GM12878 (cell line): Measurements from ENCODE around the gene GSTM4. TPM values are rescaled to one million over a fixed set of nuclear protein-coding genes. Genes with fewer than 3 reads are reported as not detected.

Source experiments
- ATAC-seq: fragments of 200-7000 bp; cut with Tn5 transposase; 3 replicates; pipeline ENCODE4 v1.9.1; 2020; ENCODE audit warnings: mild to moderate bottlenecking, moderate library complexity
- BruUV-seq: library from RNA; stranded (reverse); fragments of 400-500 nt; replicated peaks from 2 replicates; lab custom pipeline; 2021; lab: Mats Ljungman, UMichigan
- CTCF ChIA-PET: fragments of 300-600 bp; sonication (Branson Sonifier 250); formaldehyde crosslinking; extraction: SDS; loops from one replicate; lab custom pipeline; 2021; ENCODE audit warnings: inconsistent platforms; lab: Yijun Ruan, JAX
- POLR2A ChIA-PET: fragments of 350-600 bp; formaldehyde crosslinking; extraction: SDS; loops from one replicate; lab custom pipeline; 2021; ENCODE audit warnings: inconsistent platforms; lab: Charles Lee
- RAD21 ChIA-PET: fragments of 300-600 bp; sonication (Branson Sonifier 250); formaldehyde crosslinking; loops from one replicate; lab custom pipeline; 2023; ENCODE audit warnings: antibody characterized with exemption; ENCODE audit not compliant: unreplicated experiment; lab: Charles Lee
- SMC1A ChIA-PET: fragments of 300-600 bp; sonication (Branson Sonifier 250); formaldehyde crosslinking; loops from one replicate; lab custom pipeline; 2023; ENCODE audit not compliant: unreplicated experiment, uncharacterized antibody; lab: Charles Lee
- DNase-seq: peaks from one replicate; pipeline ENCODE4 v3.0.0-alpha.2; 2011; ENCODE audit warnings: low read depth, low spot score
- FAIRE-seq: peaks from 3 replicates; lab custom pipeline; 2011; peaks lifted over from hg19 to GRCh38; lab: Jason Lieb, UNC
- H2AFZ ChIP-seq: 2 replicates; pipeline ENCODE4 v1.6.0; 2011; ENCODE audit warnings: low read depth, low read length, control low read depth; ENCODE audit not compliant: control insufficient read depth
- H3K27ac ChIP-seq: 2 replicates; pipeline ENCODE4 v1.5.1; 2011; ENCODE audit warnings: control low read depth; ENCODE audit not compliant: control insufficient read depth, insufficient read depth
- H3K27me3 ChIP-seq, 2 experiments: replicated peaks in 1 of 2; 2 replicates each; pipeline versions ENCODE4 v1.6.0 to v1.6.1; 2011; ENCODE audit warnings: low read length in 1 of 2; ENCODE audit not compliant: control insufficient read depth in 2 of 2, insufficient read depth in 2 of 2
- H3K36me3 ChIP-seq, 2 experiments: 2 replicates each; pipeline ENCODE4 v1.5.1; 2011; ENCODE audit warnings: low read length in 1 of 2; ENCODE audit not compliant: control insufficient read depth in 2 of 2, insufficient read depth in 2 of 2
- H3K4me1 ChIP-seq: 2 replicates; pipeline ENCODE4 v1.6.1; 2011; ENCODE audit warnings: mild to moderate bottlenecking, low read length, moderate library complexity, mixed read lengths; ENCODE audit not compliant: control insufficient read depth, insufficient read depth
- H3K4me2 ChIP-seq: 2 replicates; pipeline ENCODE4 v1.6.0; 2011; ENCODE audit warnings: control low read depth; ENCODE audit not compliant: control insufficient read depth, insufficient read depth
- H3K4me3 ChIP-seq: fragments of 200-600 bp; sonication (generic); 2 replicates; pipeline ENCODE4 v1.5.1; 2016
- H3K79me2 ChIP-seq: 2 replicates; pipeline ENCODE4 v1.6.0; 2011; ENCODE audit warnings: low read length; ENCODE audit not compliant: control insufficient read depth, insufficient read depth
- H3K9ac ChIP-seq: 2 replicates; pipeline ENCODE4 v1.8.0; 2011; ENCODE audit warnings: low read length, control low read depth, mixed read lengths; ENCODE audit not compliant: control insufficient read depth, insufficient read depth
- H3K9me3 ChIP-seq: replicated peaks from 3 replicates; pipeline ENCODE4 v1.5.1; 2011; ENCODE audit warnings: mild to moderate bottlenecking, low read length; ENCODE audit not compliant: control insufficient read depth, insufficient read depth
- H4K20me1 ChIP-seq: 2 replicates; pipeline ENCODE4 v1.6.0; 2011; ENCODE audit not compliant: control insufficient read depth, insufficient read depth
- CHD1 ChIP-seq: IDR thresholded peaks from 2 replicates; pipeline ENCODE4 v1.6.1; 2012; ENCODE audit warnings: low read depth, low read length, improper control_type of control experiment
- FOXK2 ChIP-seq: fragments of 450-650 bp; IDR thresholded peaks from 2 replicates; pipeline ENCODE4 v1.6.1; 2017; ENCODE audit warnings: mild to moderate bottlenecking, moderate library complexity
- NFYB ChIP-seq: IDR thresholded peaks from 2 replicates; pipeline ENCODE4 v1.6.1; 2011; ENCODE audit warnings: low read depth, mild to moderate bottlenecking, low read length, improper control_type of control experiment, moderate library complexity; ENCODE audit not compliant: insufficient read depth
- NR2F1 ChIP-seq: fragments of 450-650 bp; conservative IDR thresholded peaks from 2 replicates; pipeline ENCODE4 v1.6.1; 2017; ENCODE audit warnings: mild to moderate bottlenecking
- POLR2A ChIP-seq: IDR thresholded peaks from 2 replicates; pipeline ENCODE4 v1.6.1; 2011; ENCODE audit warnings: low read depth, mild to moderate bottlenecking, low read length
- RFX5 ChIP-seq: IDR thresholded peaks from 2 replicates; pipeline ENCODE4 v1.6.1; 2011; ENCODE audit warnings: low read depth, low read length, improper control_type of control experiment
- WGBS: methylation state at CpG from one replicate; pipeline ENCODE4 v1.1.6; 2016; ENCODE audit warnings: low lambda C conversion rate; ENCODE audit not compliant: insufficient replicate concordance, insufficient coverage; ENCODE audit errors: missing lambda C conversion rate; 5-methylcytosine and 5-hydroxymethylcytosine counted together
- in situ Hi-C: fragments of 300-500 bp; cut with MboI; formaldehyde crosslinking; loops from 9 replicates; pipeline ENCODE4 v1.14.3; 2018; ENCODE audit warnings: mixed read lengths
- intact Hi-C: fragments of 100-400 bp; cut with micrococcal nuclease; formaldehyde crosslinking; loops from one replicate; pipeline ENCODE4 v1.14.2; 2022; ENCODE audit not compliant: unreplicated experiment
- polyA plus RNA-seq, 11 experiments: library from polyadenylated mRNA; depleted of rRNA in 4 of 11; unstranded in 6 of 11; stranded (reverse) in 5 of 11; fragments of >200 nt; fragmentation: Nextera tagmentation in 4 of 11; fragmentation: Illumina TruSeq in 1 of 11; extraction: Ambion mirVana in 4 of 11; extraction: Trizol in 1 of 11; gene quantifications; 1 replicate in 1 of 11; 2 replicates in 10 of 11; pipeline versions ENCODE4 v1.2.1 to v1.2.3, GENCODE V29; 2011 to 2016; ENCODE audit warnings: inconsistent platforms in 2 of 11, missing spikeins in 2 of 11, low read depth in 1 of 11
- total RNA-seq, 4 experiments: library from RNA; depleted of rRNA in 3 of 4; stranded (reverse); fragments of >200 nt in 3 of 4; fragmentation: Illumina TruSeq in 1 of 4; extraction: Trizol in 1 of 4; gene quantifications; 2 replicates each; pipeline versions ENCODE4 v1.2.1 to v1.2.3, GENCODE V29; 2013 to 2021

Gene GSTM4
- total and polyA plus RNA-seq, 10 of the 15 experiments (the other 5 are each of a cell fraction or from before 2014, with no cell fraction given), result 14.3 to 37.2 (median 23.0) TPM

DNA sequence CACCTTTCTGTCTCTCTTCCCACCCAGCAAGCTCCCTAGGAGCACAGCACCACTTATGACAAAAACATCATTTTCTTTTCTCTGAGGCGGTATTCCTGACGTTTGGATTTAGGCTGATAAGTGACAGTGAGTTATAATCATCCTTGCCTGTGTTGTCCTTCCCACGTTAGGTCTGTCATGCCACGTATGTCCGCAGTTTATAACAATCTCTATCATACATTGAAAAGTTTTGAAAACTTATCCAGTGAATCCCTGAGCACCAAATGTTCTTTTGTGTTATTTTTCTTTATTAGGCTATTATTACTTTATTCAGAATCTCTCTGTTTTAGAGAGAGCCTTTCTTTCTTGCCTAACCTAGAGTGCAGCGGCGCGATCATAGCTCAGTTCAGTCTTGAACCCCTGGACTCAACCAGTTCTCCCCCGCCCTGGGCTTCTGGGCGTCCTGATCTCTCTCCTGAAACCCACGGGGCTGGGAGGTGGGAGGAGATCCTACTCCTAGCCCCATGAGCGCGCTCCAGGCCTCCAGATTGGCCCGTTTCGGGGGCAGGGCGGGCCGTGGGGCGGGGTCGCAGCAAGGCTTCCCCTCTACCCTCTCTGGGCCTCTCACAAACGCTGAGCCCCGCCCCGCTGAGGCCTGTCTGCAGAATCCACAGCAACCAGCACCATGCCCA lies 11.7 kb downstream of the GSTM4 start, which contains the start of gene GSTM2:
GSTM2 (plus strand) TSS at position 606 of the 671 bp plus-strand sequence; CDS start at position 665, 59 bp downstream.
- H3K27me3 ChIP-seq, result no peaks in the 10 kb centered on the region
- H3K4me2 ChIP-seq, result peak within 1 kb of the TSS; percentile 87
- in situ Hi-C loops (no loop called here), intact Hi-C loops (no loop called here)
- TF ChIP-seq NFYB, result no peak
- no peak for TF ChIP-seq RFX5
- no peak for TF ChIP-seq NR2F1
- TF ChIP-seq FOXK2, result no peak
- 0 out of 2 replicates have a peak, but pooled peaks have one; percentile 21 for TF ChIP-seq POLR2A
- no peak for TF ChIP-seq CHD1
- ATAC-seq, result peak; percentile 100
- no peaks in the 10 kb centered on the region for H3K79me2 ChIP-seq
- H2AFZ ChIP-seq, result peak within 1 kb of the TSS; percentile 29
- 21% methylated on average over 22 of the region's 22 CpGs for whole genome bisulfite sequencing
- peak within 1 kb of the TSS; percentile 4; the same call in 1 of the 2 replicates for H3K9ac ChIP-seq
- H4K20me1 ChIP-seq, result no peaks in the 10 kb centered on the region
- peaks cover 10% of the 10 kb centered on the region for H3K4me1 ChIP-seq
- H3K36me3 ChIP-seq, result no peaks in the 10 kb centered on the region
- no peaks in the 10 kb centered on the region for H3K9me3 ChIP-seq
- ChIA-PET CTCF (interaction anchor here (0.6 to 1.8 kb wide), 5 partner anchors 9 to 317 kb away, joined by 3 to 6 read pairs (median 4); partner anchors contain the start of gene AHCYL1), SMC1A (no interaction called here), POLR2A (no interaction called here), RAD21 (interaction anchor here (0.9 to 1.0 kb wide), 2 partner anchors 15 to 106 kb away, joined by 3 read pairs; no protein-coding TSS in a partner anchor)
- no peak for FAIRE-seq
- BruUV-seq, result no TSS peak
- peak within 1 kb of the TSS; percentile 63 for H3K4me3 ChIP-seq
- peak; percentile 41 for DNase-seq
- H3K27ac ChIP-seq, result no peak within 1 kb of the TSS
